Measurements from ENCODE around the gene FKBP1A. TPM values are rescaled to one million over a fixed set of nuclear protein-coding genes. Genes with fewer than 3 reads are reported as not detected.

FKBP1A gene
- total RNA-seq, 1 donor from 2014 or later: 952 TPM

DNA sequence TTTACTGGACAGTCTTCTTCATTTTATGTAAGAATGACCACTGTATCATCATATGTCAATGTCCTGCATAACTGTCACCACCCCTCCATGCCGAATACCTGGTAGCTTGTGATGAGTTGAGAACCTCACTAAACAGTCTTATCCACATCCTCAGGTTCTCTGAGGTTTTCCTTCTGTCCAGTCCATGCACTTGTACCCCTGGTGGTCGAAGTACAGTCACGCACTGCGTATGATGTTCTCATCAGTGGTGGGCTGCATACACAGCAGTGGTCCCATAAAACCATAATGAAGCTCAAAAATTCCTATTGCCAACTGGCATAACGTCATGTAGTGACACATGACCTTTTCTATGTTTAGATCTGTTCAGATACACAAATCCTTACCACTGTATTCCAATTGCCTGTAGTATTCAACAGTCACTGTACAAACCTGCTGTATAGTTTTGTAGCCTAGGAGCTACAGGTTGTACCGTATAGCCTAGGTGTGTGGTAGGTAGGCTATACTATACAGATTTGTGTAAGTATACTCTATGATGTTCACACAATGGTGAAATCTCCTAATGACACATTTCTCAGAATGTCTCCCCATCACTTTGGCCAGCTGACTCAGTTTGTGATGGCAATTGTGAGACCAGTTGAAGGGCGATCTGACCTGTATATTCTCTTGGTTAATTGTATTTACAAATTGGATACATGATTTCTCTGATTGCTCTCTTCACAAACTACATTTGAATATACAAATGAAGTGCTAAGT lies 32.6 kb downstream of the FKBP1A start:
- DNase-seq (ENCODE audit: low spot score): no peak
- peaks cover 2% of the 10 kb centered on the region for H3K27me3 Mint-ChIP-seq (ENCODE audit: unreplicated experiment)
- TF ChIP-seq, protein P1, sequence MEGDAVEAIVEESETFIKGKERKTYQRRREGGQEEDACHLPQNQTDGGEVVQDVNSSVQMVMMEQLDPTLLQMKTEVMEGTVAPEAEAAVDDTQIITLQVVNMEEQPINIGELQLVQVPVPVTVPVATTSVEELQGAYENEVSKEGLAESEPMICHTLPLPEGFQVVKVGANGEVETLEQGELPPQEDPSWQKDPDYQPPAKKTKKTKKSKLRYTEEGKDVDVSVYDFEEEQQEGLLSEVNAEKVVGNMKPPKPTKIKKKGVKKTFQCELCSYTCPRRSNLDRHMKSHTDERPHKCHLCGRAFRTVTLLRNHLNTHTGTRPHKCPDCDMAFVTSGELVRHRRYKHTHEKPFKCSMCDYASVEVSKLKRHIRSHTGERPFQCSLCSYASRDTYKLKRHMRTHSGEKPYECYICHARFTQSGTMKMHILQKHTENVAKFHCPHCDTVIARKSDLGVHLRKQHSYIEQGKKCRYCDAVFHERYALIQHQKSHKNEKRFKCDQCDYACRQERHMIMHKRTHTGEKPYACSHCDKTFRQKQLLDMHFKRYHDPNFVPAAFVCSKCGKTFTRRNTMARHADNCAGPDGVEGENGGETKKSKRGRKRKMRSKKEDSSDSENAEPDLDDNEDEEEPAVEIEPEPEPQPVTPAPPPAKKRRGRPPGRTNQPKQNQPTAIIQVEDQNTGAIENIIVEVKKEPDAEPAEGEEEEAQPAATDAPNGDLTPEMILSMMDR (IDR thresholded peaks at IDR 0.05; ENCODE audit: unreplicated experiment): peak; percentile 43
- no peak overlapping the region for H3K4me3 Mint-ChIP-seq (ENCODE audit: unreplicated experiment)
- H3K27ac Mint-ChIP-seq (ENCODE audit: unreplicated experiment): no peak overlapping the region
- H3K9me3 Mint-ChIP-seq (ENCODE audit: unreplicated experiment): no peaks in the 10 kb centered on the region
- H3K36me3 Mint-ChIP-seq (ENCODE audit: low read depth, unreplicated experiment): peaks cover 34% of the 10 kb centered on the region
- peaks cover 15% of the 10 kb centered on the region for H3K4me1 Mint-ChIP-seq (ENCODE audit: unreplicated experiment)

DNA sequence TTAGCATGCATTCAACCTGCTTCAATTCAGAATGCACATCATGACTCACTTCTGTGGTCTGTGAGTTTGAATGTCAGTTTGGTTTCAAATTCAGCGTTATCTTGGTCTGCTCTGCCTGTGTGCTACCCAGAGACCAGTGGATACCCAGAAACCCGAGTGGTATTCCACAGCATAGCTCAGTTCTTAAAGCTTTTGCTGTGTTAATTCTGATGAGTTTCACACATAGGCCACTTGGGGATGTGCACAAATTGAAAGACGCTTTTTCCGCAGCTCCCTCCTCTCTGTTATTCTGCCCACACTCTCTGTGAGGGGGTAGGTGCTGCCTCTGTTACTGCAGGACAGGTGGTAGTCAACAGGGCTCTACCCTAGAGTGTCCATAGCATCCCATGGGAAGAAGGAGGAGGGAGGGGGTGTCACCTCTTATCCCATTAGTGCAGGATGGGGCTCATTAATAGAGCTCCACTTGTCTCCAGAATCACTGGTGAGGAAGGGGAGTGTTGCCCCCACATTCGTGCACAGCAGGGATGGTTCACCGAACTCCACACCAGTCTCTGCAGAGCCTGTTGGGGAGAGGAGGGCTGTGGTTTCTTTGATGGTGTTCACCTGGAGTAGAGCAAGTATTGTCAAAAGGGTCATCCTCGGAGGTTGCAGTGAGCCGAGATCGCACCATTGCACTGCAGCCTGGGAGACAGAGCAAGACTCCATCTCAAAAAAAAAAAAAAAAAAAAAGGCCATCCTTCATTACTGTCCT lies 34.8 kb downstream of the FKBP1A start:
- no peak for DNase-seq (ENCODE audit: low spot score)
- Mint-ChIP-seq H3K4me3 (ENCODE audit: unreplicated experiment) (peak overlapping the region; percentile 15), H3K27me3 (ENCODE audit: unreplicated experiment) (no peaks in the 10 kb centered on the region), H3K27ac (ENCODE audit: unreplicated experiment) (no peak overlapping the region), H3K36me3 (ENCODE audit: low read depth, unreplicated experiment) (peaks cover 45% of the 10 kb centered on the region), H3K9me3 (ENCODE audit: unreplicated experiment) (no peaks in the 10 kb centered on the region), H3K4me1 (ENCODE audit: unreplicated experiment) (peaks cover 3% of the 10 kb centered on the region)
- TF ChIP-seq, protein P1 (IDR thresholded peaks at IDR 0.05; ENCODE audit: unreplicated experiment): no peak

DNA sequence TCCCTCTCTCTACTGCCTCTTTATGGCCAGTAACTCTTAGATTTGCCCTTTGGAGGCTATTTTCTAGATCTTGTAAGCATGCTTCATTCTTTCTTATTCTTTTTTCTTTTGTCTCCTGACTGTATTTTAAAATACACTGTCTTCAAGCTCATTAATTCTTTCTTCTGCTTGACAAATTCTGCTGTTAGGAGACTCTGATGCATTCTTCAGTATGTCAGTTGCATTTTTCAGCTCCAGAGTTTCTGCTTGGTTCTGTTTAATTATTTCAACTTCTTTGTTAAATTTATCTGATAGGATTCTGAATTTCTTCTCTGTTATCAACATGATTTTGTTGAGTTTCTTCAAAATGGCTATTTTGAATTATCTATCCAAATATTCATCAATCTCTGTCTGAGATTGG lies 38.9 kb downstream of the FKBP1A start:
- no peak overlapping the region for H3K27ac Mint-ChIP-seq (ENCODE audit: unreplicated experiment)
- TF ChIP-seq, protein P1 (IDR thresholded peaks at IDR 0.05; ENCODE audit: unreplicated experiment): no peak
- peaks cover 1% of the 10 kb centered on the region for H3K27me3 Mint-ChIP-seq (ENCODE audit: unreplicated experiment)
- peaks cover 62% of the 10 kb centered on the region for H3K36me3 Mint-ChIP-seq (ENCODE audit: low read depth, unreplicated experiment)
- H3K9me3 Mint-ChIP-seq (ENCODE audit: unreplicated experiment): peaks cover 5% of the 10 kb centered on the region
- H3K4me3 Mint-ChIP-seq (ENCODE audit: unreplicated experiment): no peak overlapping the region
- DNase-seq (ENCODE audit: low spot score): no peak
- peaks cover under 1% of the 10 kb centered on the region for H3K4me1 Mint-ChIP-seq (ENCODE audit: unreplicated experiment)

DNA sequence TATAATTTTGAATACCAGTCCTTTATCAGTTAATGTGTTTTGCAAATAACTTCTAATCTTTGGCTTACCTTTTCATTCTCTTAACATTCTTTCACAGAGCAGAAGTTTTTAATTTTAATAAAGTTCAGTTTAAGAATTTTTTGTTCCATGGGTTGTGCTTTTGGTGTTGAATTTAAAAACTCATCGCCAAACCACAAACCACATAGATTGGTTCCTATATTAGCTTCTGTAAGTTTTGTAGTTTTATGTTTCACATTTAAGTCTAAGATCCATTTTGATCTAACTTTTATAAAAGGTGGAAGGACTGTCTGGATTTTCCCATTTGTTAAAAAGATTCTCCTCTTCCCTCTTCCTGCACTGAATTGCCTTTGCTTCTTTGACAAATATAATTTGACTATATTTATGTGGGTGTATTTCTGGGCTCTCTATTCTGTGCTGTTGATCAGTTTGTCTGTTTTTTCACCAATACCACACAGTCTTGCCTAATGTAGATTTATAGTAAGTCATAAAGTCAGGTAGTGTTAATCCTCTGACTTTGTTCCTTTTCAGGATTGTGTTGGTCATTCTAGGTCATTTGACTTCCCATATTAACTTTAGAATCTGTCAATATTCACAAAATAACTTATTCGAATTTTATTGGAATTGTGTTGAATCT lies 46.4 kb downstream of the FKBP1A start:
- TF ChIP-seq, protein P1 (IDR thresholded peaks at IDR 0.05; ENCODE audit: unreplicated experiment): no peak
- Mint-ChIP-seq H3K36me3 (ENCODE audit: low read depth, unreplicated experiment) (peaks cover 31% of the 10 kb centered on the region), H3K27me3 (ENCODE audit: unreplicated experiment) (peaks cover 3% of the 10 kb centered on the region), H3K4me1 (ENCODE audit: unreplicated experiment) (peaks cover 7% of the 10 kb centered on the region), H3K4me3 (ENCODE audit: unreplicated experiment) (no peak overlapping the region), H3K9me3 (ENCODE audit: unreplicated experiment) (no peaks in the 10 kb centered on the region), H3K27ac (ENCODE audit: unreplicated experiment) (no peak overlapping the region)
- no peak for DNase-seq (ENCODE audit: low spot score)
